COLO668 (cell line): ENCODE data around the gene IRF5.

Source experiments
- DNase-seq: peaks from one replicate; lab custom pipeline; 2025; ENCODE audit not compliant: unreplicated experiment; lab: John Stamatoyannopoulos, UW

IRF5 gene

GRCh38 chr7:128937647-128938543 lies at the start of gene IRF5:
Gene IRF5, plus strand, starts transcription at chr7:128937927. Its CDS starts 4,155 bp downstream, at chr7:128942082.
- peak; percentile 75 for DNase-seq

- no peak for DNase-seq
Measured at GRCh38 chr7:128888039-128888755, 49.5 kb upstream of the IRF5 start.

- no peak for DNase-seq
Measured at GRCh38 chr7:128888756-128889095, 49.0 kb upstream of the IRF5 start.

- DNase-seq: no peak
Measured at GRCh38 chr7:128889121-128889520, 48.6 kb upstream of the IRF5 start.

GRCh38 chr7:128890306-128891109 lies 47.2 kb upstream of the IRF5 start:
- no peak for DNase-seq

GRCh38 chr7:128891110-128891941 lies 46.4 kb upstream of the IRF5 start:
- no peak for DNase-seq

- no peak for DNase-seq
Measured at GRCh38 chr7:128891942-128892269, 45.8 kb upstream of the IRF5 start.

GRCh38 chr7:128892521-128893250 lies 45.0 kb upstream of the IRF5 start:
- DNase-seq: no peak

- no peak for DNase-seq
Measured at GRCh38 chr7:128893251-128894100, 44.3 kb upstream of the IRF5 start.

- no peak for DNase-seq
Measured at GRCh38 chr7:128894101-128894440, 43.7 kb upstream of the IRF5 start.

GRCh38 chr7:128895320-128895719 lies 42.4 kb upstream of the IRF5 start:
- DNase-seq: no peak

- no peak for DNase-seq
Measured at GRCh38 chr7:128899392-128899791, 38.3 kb upstream of the IRF5 start.

- no peak for DNase-seq
Measured at GRCh38 chr7:128900237-128900636, 37.5 kb upstream of the IRF5 start.

- DNase-seq: no peak
Measured at GRCh38 chr7:128902761-128903585, 34.8 kb upstream of the IRF5 start.

- no peak for DNase-seq
Measured at GRCh38 chr7:128903621-128904361, 33.9 kb upstream of the IRF5 start.

GRCh38 chr7:128904381-128905197 lies 33.1 kb upstream of the IRF5 start:
- DNase-seq: no peak
